Endodermal cell (in vitro differentiated cells): ENCODE results near the gene CYSRT1. TPM values are rescaled to one million over a fixed set of nuclear protein-coding genes. Genes with fewer than 3 reads are reported as not detected.

ENCODE experiments used
- DNase-seq: peaks from one replicate; pipeline ENCODE4 v3.0.0-alpha.2; 2017
- H3K27ac ChIP-seq: 2 replicates; pipeline ENCODE4 v1.5.1; 2013; ENCODE audit warnings: mild to moderate bottlenecking, low read depth, low read length, moderate library complexity
- H3K27me3 ChIP-seq: 2 replicates; pipeline ENCODE4 v1.6.1; 2013; ENCODE audit warnings: mild to moderate bottlenecking, low read length, moderate library complexity; ENCODE audit not compliant: insufficient read depth, control insufficient read depth, poor library complexity, severe bottlenecking
- H3K36me3 ChIP-seq: 2 replicates; pipeline ENCODE4 v1.7.0; 2013; ENCODE audit warnings: mild to moderate bottlenecking, low read length, moderate library complexity; ENCODE audit not compliant: control insufficient read depth, insufficient read depth
- H3K4me1 ChIP-seq: one replicate; pipeline ENCODE4 v1.7.0; 2013; ENCODE audit warnings: low read length; ENCODE audit not compliant: control insufficient read depth, insufficient read depth
- H3K4me3 ChIP-seq: 2 replicates; pipeline ENCODE4 v1.5.1; 2013; ENCODE audit warnings: mild to moderate bottlenecking, low read length, moderate library complexity
- H3K9ac ChIP-seq: 2 replicates; pipeline ENCODE4 v1.6.1; 2013; ENCODE audit warnings: mild to moderate bottlenecking, low read length, moderate library complexity; ENCODE audit not compliant: poor library complexity, severe bottlenecking; ENCODE audit errors: extremely low read depth
- H3K9me3 ChIP-seq: 2 replicates; pipeline ENCODE4 v1.6.1; 2013; ENCODE audit warnings: mild to moderate bottlenecking, low read length, moderate library complexity; ENCODE audit not compliant: control insufficient read depth
- H3K27ac Mint-ChIP-seq: 2 replicates; pipeline ENCODE4 v1.8.0; 2020; ENCODE audit warnings: mixed read lengths
- H3K27me3 Mint-ChIP-seq: 2 replicates; pipeline ENCODE4 v1.8.0; 2021; ENCODE audit warnings: mild to moderate bottlenecking, mixed read lengths; ENCODE audit not compliant: insufficient read depth
- H3K36me3 Mint-ChIP-seq: 2 replicates; pipeline ENCODE4 v1.8.0; 2020; ENCODE audit warnings: low read depth, mixed read lengths
- H3K4me1 Mint-ChIP-seq: 2 replicates; pipeline ENCODE4 v1.8.0; 2020; ENCODE audit warnings: mixed read lengths
- H3K4me3 Mint-ChIP-seq: 2 replicates; pipeline ENCODE4 v1.8.0; 2020; ENCODE audit warnings: mild to moderate bottlenecking, moderate library complexity, mixed read lengths
- H3K9me3 Mint-ChIP-seq: 2 replicates; pipeline ENCODE4 v1.8.0; 2020; ENCODE audit warnings: mild to moderate bottlenecking, mixed read lengths
- WGBS, 2 experiments: methylation state at CpG; one replicate each; pipeline versions ENCODE4 v1.1.5 to v1.1.7; 2013; ENCODE audit warnings: missing lambda C conversion rate in 2 of 2, mixed read lengths in 1 of 2; ENCODE audit not compliant: insufficient coverage in 1 of 2, insufficient read length in 1 of 2; 5-methylcytosine and 5-hydroxymethylcytosine counted together
- total RNA-seq, 2 donors: library from RNA; stranded (reverse); fragmentation: NEBNext Ultra II Directional in 1 of 2; extraction: Animal tissue kit (Norgen Biotek cat#: 25700) in 1 of 2; gene quantifications; 2 replicates in 1 of 2; 3 replicates in 1 of 2; pipeline ENCODE4 v1.2.1, GENCODE V29; 2021
- TF ChIP-seq, protein P1 (sequence below): fragments of 200-600 bp; sonication (generic); conservative IDR thresholded peaks from 2 replicates; pipeline ENCODE4 v1.5.0; 2021; ENCODE audit warnings: antibody characterized with exemption, mild to moderate bottlenecking

CYSRT1 gene
- total RNA-seq, 2 donors from 2014 or later, result 1.4 to 1.8 TPM

- peaks cover 25% of the 10 kb centered on the region for H3K36me3 Mint-ChIP-seq
- Histone ChIP-seq H3K27ac (no peak overlapping the region), H3K27me3 (no peaks in the 10 kb centered on the region), H3K4me1 (peaks cover 18% of the 10 kb centered on the region), H3K9me3 (no peaks in the 10 kb centered on the region), H3K36me3 (peaks cover 12% of the 10 kb centered on the region), H3K9ac (peak overlapping the region; percentile 85), H3K4me3 (peak overlapping the region; percentile 92)
- TF ChIP-seq, protein P1, sequence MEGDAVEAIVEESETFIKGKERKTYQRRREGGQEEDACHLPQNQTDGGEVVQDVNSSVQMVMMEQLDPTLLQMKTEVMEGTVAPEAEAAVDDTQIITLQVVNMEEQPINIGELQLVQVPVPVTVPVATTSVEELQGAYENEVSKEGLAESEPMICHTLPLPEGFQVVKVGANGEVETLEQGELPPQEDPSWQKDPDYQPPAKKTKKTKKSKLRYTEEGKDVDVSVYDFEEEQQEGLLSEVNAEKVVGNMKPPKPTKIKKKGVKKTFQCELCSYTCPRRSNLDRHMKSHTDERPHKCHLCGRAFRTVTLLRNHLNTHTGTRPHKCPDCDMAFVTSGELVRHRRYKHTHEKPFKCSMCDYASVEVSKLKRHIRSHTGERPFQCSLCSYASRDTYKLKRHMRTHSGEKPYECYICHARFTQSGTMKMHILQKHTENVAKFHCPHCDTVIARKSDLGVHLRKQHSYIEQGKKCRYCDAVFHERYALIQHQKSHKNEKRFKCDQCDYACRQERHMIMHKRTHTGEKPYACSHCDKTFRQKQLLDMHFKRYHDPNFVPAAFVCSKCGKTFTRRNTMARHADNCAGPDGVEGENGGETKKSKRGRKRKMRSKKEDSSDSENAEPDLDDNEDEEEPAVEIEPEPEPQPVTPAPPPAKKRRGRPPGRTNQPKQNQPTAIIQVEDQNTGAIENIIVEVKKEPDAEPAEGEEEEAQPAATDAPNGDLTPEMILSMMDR, result no peak
- no peak for DNase-seq
- peaks cover 24% of the 10 kb centered on the region for H3K4me1 Mint-ChIP-seq
- H3K27me3 Mint-ChIP-seq, result no peaks in the 10 kb centered on the region
- no peaks in the 10 kb centered on the region for H3K9me3 Mint-ChIP-seq
- 30 to 32% methylated on average over 21 of the region's 21 CpGs for WGBS, 2 experiments
- peak overlapping the region; percentile 90 for H3K4me3 Mint-ChIP-seq
- H3K27ac Mint-ChIP-seq, result peak overlapping the region; percentile 96
These were observed 20.2 kb upstream of the CYSRT1 start for GRCh38 chr9:137204731-137205125.

GRCh38 chr9:137205126-137206069 is 19.6 kb upstream of the CYSRT1 start, which contains the start of the genes NDOR1 and TMEM203:
TSS of gene NDOR1 (plus strand) at chr9:137205700. CDS start at chr9:137205778, 78 bp downstream.
TSS of gene TMEM203 (minus strand) at chr9:137205648. CDS start at chr9:137205414, 234 bp downstream.
- peak within 1 kb of the TSS; percentile 90 for H3K4me3 Mint-ChIP-seq
- TF ChIP-seq, protein P1, result no peak
- no peaks in the 10 kb centered on the region for H3K9me3 ChIP-seq

GRCh38 chr9:137206602-137207001 is 18.4 kb upstream of the CYSRT1 start:
- no peaks in the 10 kb centered on the region for H3K27me3 Mint-ChIP-seq
- Histone ChIP-seq H3K4me1 (peaks cover 16% of the 10 kb centered on the region), H3K27ac (no peak overlapping the region), H3K9ac (peak overlapping the region; percentile 85), H3K27me3 (no peaks in the 10 kb centered on the region), H3K9me3 (no peaks in the 10 kb centered on the region), H3K4me3 (peak overlapping the region; percentile 92), H3K36me3 (peaks cover 17% of the 10 kb centered on the region)
- H3K36me3 Mint-ChIP-seq, result peaks cover 33% of the 10 kb centered on the region
- no peak for DNase-seq
- H3K4me1 Mint-ChIP-seq, result peaks cover 19% of the 10 kb centered on the region
- TF ChIP-seq, protein P1, result no peak
- peak overlapping the region; percentile 90 for H3K4me3 Mint-ChIP-seq
- H3K27ac Mint-ChIP-seq, result peak overlapping the region; percentile 93
- H3K9me3 Mint-ChIP-seq, result no peaks in the 10 kb centered on the region
- WGBS, 2 experiments, result 90 to 98% methylated on average over 7 of the region's 7 CpGs

More at GRCh38 chr9:137205126-137206069, 19.6 kb upstream of the CYSRT1 start, which contains the start of the genes NDOR1 and TMEM203:
- no peaks in the 10 kb centered on the region for H3K27me3 Mint-ChIP-seq
- H3K36me3 Mint-ChIP-seq, result peaks cover 27% of the 10 kb centered on the region
- H3K9me3 Mint-ChIP-seq, result no peaks in the 10 kb centered on the region
- H3K4me1 Mint-ChIP-seq, result peaks cover 24% of the 10 kb centered on the region
- Histone ChIP-seq H3K4me1 (peaks cover 18% of the 10 kb centered on the region), H3K27ac (peak within 1 kb of the TSS; percentile 44), H3K27me3 (no peaks in the 10 kb centered on the region), H3K9ac (peak within 1 kb of the TSS; percentile 85), H3K36me3 (peaks cover 16% of the 10 kb centered on the region), H3K4me3 (peak within 1 kb of the TSS; percentile 92)
- H3K27ac Mint-ChIP-seq, result peak within 1 kb of the TSS; percentile 96
- WGBS, 2 experiments, result 0 to 1% methylated on average over 53 to 98 of the region's 98 CpGs
- peak; percentile 96 for DNase-seq
